Measurements from ENCODE around the gene AK8.
A peak's percentile ranks its signal among the peaks of the same experiment; 100 is the strongest.

Gene AK8

GRCh38 chr9:132798817-132799790 is 79.0 kb downstream of the AK8 start:
- FAIRE-seq = no peak
- no peak for DNase-seq (ENCODE audit: insufficient read length, low spot score)
- no peak for TF ChIP-seq POLR2A (IDR thresholded peaks at IDR 0.05; ENCODE audit: low read depth, low read length)

- DNase-seq (ENCODE audit: insufficient read length, low spot score) (no peak), FAIRE-seq (no peak)
- TF ChIP-seq POLR2A (IDR thresholded peaks at IDR 0.05; ENCODE audit: low read depth, low read length) = no peak
Measured at GRCh38 chr9:132797861-132798659, 80.0 kb downstream of the AK8 start.

GRCh38 chr9:132795511-132796303 is 82.4 kb downstream of the AK8 start:
- DNase-seq (ENCODE audit: insufficient read length, low spot score) = no peak
- no peak for FAIRE-seq
- no peak for TF ChIP-seq POLR2A (IDR thresholded peaks at IDR 0.05; ENCODE audit: low read depth, low read length)

GRCh38 chr9:132794730-132795380 is 83.2 kb downstream of the AK8 start:
- no peak for DNase-seq (ENCODE audit: insufficient read length, low spot score)
- no peak for FAIRE-seq

GRCh38 chr9:132793606-132794580 is 84.2 kb downstream of the AK8 start:
- TF ChIP-seq POLR2A (IDR thresholded peaks at IDR 0.05; ENCODE audit: low read depth, low read length) = no peak
- no peak for FAIRE-seq
- DNase-seq (ENCODE audit: insufficient read length, low spot score) = no peak

More at GRCh38 chr9:132794730-132795380, 83.2 kb downstream of the AK8 start:
- TF ChIP-seq POLR2A (IDR thresholded peaks at IDR 0.05; ENCODE audit: low read depth, low read length) = no peak

GRCh38 chr9:132792547-132792946 is 85.5 kb downstream of the AK8 start:
- FAIRE-seq = no peak

GRCh38 chr9:132791699-132792240 is 86.3 kb downstream of the AK8 start:
- FAIRE-seq (no peak), DNase-seq (ENCODE audit: insufficient read length, low spot score) (no peak)
- TF ChIP-seq POLR2A (IDR thresholded peaks at IDR 0.05; ENCODE audit: low read depth, low read length) = no peak

More at GRCh38 chr9:132792547-132792946, 85.5 kb downstream of the AK8 start:
- no peak for TF ChIP-seq POLR2A (IDR thresholded peaks at IDR 0.05; ENCODE audit: low read depth, low read length)
- no peak for DNase-seq (ENCODE audit: insufficient read length, low spot score)

GRCh38 chr9:132789719-132790118 is 88.4 kb downstream of the AK8 start:
- no peak for TF ChIP-seq POLR2A (IDR thresholded peaks at IDR 0.05; ENCODE audit: low read depth, low read length)
- no peak for DNase-seq (ENCODE audit: insufficient read length, low spot score)
- FAIRE-seq = no peak

- TF ChIP-seq POLR2A (IDR thresholded peaks at IDR 0.05; ENCODE audit: low read depth, low read length) = no peak
- FAIRE-seq = peak; percentile 27
Measured at GRCh38 chr9:132788378-132788777, 89.7 kb downstream of the AK8 start.

GRCh38 chr9:132787748-132788159 is 90.3 kb downstream of the AK8 start:
- TF ChIP-seq POLR2A (IDR thresholded peaks at IDR 0.05; ENCODE audit: low read depth, low read length) = no peak
- DNase-seq (ENCODE audit: insufficient read length, low spot score) (no peak), FAIRE-seq (no peak)

More at GRCh38 chr9:132788378-132788777, 89.7 kb downstream of the AK8 start:
- DNase-seq (ENCODE audit: insufficient read length, low spot score) = no peak

- no peak for TF ChIP-seq POLR2A (IDR thresholded peaks at IDR 0.05; ENCODE audit: low read depth, low read length)
- DNase-seq (ENCODE audit: insufficient read length, low spot score) (no peak), FAIRE-seq (no peak)
Measured at GRCh38 chr9:132784286-132784830, 93.7 kb downstream of the AK8 start.

Measured in H54 (cell line).